ENCODE measurements around the gene SATB2. TPM values are rescaled to one million over a fixed set of nuclear protein-coding genes. Genes with fewer than 3 reads are reported as not detected.

Gene SATB2
- total and polyA plus RNA-seq, 10 donors, result 0.39 to 3.0 (median 2.6) TPM

GRCh38 chr2:199431746-199432213 lies 26.0 kb downstream of the SATB2 start:
- H3K36me3 ChIP-seq, result no peaks in the 10 kb centered on the region
- no peaks in the 10 kb centered on the region for H3K4me1 ChIP-seq
- intact Hi-C loops (cut with DNase I; ENCODE audit: low total_unique reads), result no loop called here
- H3K27me3 ChIP-seq (replicated peaks in 1 of 7), result peaks cover 0 to 5% (median 0%) of the 10 kb centered on the region in 7 donors
- DNase-seq, result no peak
- H3K27ac ChIP-seq, result no peak overlapping the region
- WGBS, 5 donors, result 46 to 64% (median 58%) methylated on average over 11 of the region's 11 CpGs
- no peak for TF ChIP-seq POLR2AphosphoS5 (IDR thresholded peaks at IDR 0.05)
- TF ChIP-seq, protein P1, sequence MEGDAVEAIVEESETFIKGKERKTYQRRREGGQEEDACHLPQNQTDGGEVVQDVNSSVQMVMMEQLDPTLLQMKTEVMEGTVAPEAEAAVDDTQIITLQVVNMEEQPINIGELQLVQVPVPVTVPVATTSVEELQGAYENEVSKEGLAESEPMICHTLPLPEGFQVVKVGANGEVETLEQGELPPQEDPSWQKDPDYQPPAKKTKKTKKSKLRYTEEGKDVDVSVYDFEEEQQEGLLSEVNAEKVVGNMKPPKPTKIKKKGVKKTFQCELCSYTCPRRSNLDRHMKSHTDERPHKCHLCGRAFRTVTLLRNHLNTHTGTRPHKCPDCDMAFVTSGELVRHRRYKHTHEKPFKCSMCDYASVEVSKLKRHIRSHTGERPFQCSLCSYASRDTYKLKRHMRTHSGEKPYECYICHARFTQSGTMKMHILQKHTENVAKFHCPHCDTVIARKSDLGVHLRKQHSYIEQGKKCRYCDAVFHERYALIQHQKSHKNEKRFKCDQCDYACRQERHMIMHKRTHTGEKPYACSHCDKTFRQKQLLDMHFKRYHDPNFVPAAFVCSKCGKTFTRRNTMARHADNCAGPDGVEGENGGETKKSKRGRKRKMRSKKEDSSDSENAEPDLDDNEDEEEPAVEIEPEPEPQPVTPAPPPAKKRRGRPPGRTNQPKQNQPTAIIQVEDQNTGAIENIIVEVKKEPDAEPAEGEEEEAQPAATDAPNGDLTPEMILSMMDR (IDR thresholded peaks at IDR 0.05 in 8 of 11, conservative IDR thresholded peaks at IDR 0.05 in 3 of 11), result no peak
- no peak for TF ChIP-seq POLR2A (IDR thresholded peaks at IDR 0.05)
- H3K4me3 ChIP-seq, result no peak overlapping the region
- H3K9me3 ChIP-seq, result no peaks in the 10 kb centered on the region

DNA sequence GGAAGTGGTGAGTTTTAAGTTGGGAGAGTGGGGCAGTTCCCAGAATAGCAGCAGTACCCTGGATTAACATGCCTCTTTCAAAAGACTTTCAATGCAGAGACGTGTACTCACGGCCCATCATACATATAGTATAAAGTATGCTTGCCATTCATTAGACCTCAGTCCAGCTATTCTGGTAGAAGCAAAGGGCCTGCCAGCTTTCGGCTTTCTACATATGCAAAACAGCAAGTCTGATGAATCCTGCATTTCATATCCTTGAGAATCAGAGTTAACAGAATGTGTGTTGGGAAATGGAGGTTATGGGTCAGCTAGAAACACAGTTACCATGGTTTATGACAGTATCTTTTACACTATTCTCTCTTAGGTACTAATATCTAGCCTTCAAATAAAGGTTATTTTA lies 27.5 kb downstream of the SATB2 start:
- Histone ChIP-seq H3K36me3 (no peaks in the 10 kb centered on the region), H3K27ac (no peak overlapping the region), H3K4me3 (no peak overlapping the region), H3K4me1 (no peaks in the 10 kb centered on the region), H3K27me3 (replicated peaks in 1 of 7) (peaks cover 0 to 5% (median 0%) of the 10 kb centered on the region in 7 donors), H3K9me3 (no peaks in the 10 kb centered on the region)
- DNase-seq, result no peak
- intact Hi-C loops (cut with DNase I; ENCODE audit: low total_unique reads), result no loop called here
- 80 to 96% (median 89%) methylated on average over 3 of the region's 3 CpGs for WGBS, 5 donors
- TF ChIP-seq, protein P1 (IDR thresholded peaks at IDR 0.05 in 8 of 11, conservative IDR thresholded peaks at IDR 0.05 in 3 of 11), result no peak
- TF ChIP-seq POLR2A (IDR thresholded peaks at IDR 0.05), result no peak
- no peak for TF ChIP-seq POLR2AphosphoS5 (IDR thresholded peaks at IDR 0.05)

- Histone ChIP-seq H3K27ac (no peak overlapping the region), H3K36me3 (no peaks in the 10 kb centered on the region), H3K27me3 (replicated peaks in 1 of 7) (peaks cover 0 to 5% (median 0%) of the 10 kb centered on the region in 7 donors), H3K9me3 (no peaks in the 10 kb centered on the region), H3K4me3 (no peak overlapping the region), H3K4me1 (no peaks in the 10 kb centered on the region)
- TF ChIP-seq, protein P1 (IDR thresholded peaks at IDR 0.05 in 8 of 11, conservative IDR thresholded peaks at IDR 0.05 in 3 of 11), result no peak
- no peak for TF ChIP-seq POLR2A (IDR thresholded peaks at IDR 0.05)
- TF ChIP-seq POLR2AphosphoS5 (IDR thresholded peaks at IDR 0.05), result no peak
- intact Hi-C loops (cut with DNase I; ENCODE audit: low total_unique reads), result no loop called here
- WGBS, 5 donors, result 84 to 97% (median 93%) methylated on average over 3 of the region's 3 CpGs
- DNase-seq, result no peak
These were observed 29.4 kb downstream of the SATB2 start for GRCh38 chr2:199428291-199428690.

DNA sequence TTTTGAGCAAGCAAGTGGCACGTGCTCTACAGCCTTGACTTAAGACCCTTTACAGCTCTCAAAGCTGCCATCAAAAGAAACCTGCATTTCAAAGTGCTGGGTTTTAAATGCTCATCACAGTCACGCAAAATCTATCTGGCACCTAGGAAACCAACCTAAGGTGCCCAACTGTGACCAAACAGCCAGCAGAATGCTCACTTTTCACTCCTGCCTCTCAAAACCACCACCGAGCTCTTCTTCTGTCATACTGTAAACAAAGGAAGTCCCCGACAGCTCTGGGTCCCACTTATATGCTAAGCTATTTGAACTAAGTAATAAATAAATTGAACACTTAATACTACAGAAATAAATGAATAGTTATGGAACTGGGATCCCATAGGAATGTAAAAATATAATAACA lies 33.6 kb downstream of the SATB2 start:
- no peaks in the 10 kb centered on the region for H3K4me1 ChIP-seq
- no peak overlapping the region for H3K4me3 ChIP-seq
- DNase-seq, result no peak
- no peaks in the 10 kb centered on the region for H3K27me3 ChIP-seq (replicated peaks in 1 of 7)
- no peak overlapping the region for H3K27ac ChIP-seq
- 59 to 75% (median 65%) methylated on average over 4 of the region's 4 CpGs for WGBS, 5 donors
- H3K36me3 ChIP-seq, result no peaks in the 10 kb centered on the region
- TF ChIP-seq, protein P1 (IDR thresholded peaks at IDR 0.05 in 8 of 11, conservative IDR thresholded peaks at IDR 0.05 in 3 of 11), result no peak
- TF ChIP-seq POLR2A (IDR thresholded peaks at IDR 0.05) (no peak), POLR2AphosphoS5 (IDR thresholded peaks at IDR 0.05) (no peak)
- no peaks in the 10 kb centered on the region for H3K9me3 ChIP-seq
- intact Hi-C loops (cut with DNase I; ENCODE audit: low total_unique reads), result no loop called here

Measured in spleen (tissue), 11 donors.